ENCODE measurements around the gene PPP4R4. TPM values are rescaled to one million over a fixed set of nuclear protein-coding genes. Genes with fewer than 3 reads are reported as not detected.

The PPP4R4 gene
- total and polyA plus RNA-seq, 2 donors from 2014 or later = 0.47 TPM; not detected in 1

DNA sequence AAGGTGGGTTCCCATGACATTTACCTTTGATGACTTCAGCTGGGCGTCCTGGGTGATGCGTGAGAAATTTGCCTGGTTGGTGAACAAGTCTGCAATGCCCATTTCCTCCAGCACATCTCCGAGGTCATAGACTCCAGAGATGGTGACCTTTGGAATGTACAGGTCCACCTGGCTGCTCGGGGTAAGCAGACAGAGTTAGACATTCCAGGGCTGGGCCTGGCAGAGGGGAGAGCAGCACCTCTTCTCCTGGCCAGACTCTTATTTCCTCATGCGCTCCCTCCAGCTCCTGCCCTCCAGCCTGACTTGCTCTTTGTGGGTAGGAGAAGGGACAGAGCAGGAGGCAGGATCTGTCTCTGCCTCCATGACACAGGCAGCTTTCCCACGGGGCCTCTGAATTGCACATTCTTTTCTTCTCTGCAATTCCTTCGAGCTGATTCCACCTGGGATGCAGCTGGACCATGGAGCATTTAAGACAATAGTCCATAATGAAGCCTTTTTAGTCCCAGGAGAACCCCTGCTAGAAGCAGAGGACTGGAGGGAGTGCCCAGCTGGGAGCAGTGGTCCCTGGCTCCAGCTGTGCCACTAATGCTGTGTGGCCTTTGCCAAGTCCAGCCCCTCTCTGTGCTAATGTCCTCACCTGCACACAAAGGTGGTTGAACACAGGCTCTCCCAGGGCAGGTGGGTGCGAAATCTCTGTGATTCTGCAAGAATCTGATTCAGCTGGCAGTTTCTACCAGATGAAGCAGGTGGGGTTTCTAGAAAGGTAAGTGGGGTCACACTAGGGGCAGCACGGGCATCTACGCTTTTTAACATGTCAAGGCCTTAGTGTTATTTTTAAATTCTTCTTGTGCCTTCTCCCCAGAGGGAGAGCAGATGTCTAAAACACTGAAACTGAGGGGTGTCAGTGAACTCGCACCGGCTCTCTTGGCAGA is 132.2 kb downstream of the PPP4R4 start:
- no peaks in the 10 kb centered on the region for H3K4me1 ChIP-seq (ENCODE audit: control insufficient read depth in 2 of 3, insufficient read depth in 2 of 3, low read depth in 1 of 3, low read length in 3 of 3)
- FAIRE-seq = no peak
- TF ChIP-seq, protein P1, sequence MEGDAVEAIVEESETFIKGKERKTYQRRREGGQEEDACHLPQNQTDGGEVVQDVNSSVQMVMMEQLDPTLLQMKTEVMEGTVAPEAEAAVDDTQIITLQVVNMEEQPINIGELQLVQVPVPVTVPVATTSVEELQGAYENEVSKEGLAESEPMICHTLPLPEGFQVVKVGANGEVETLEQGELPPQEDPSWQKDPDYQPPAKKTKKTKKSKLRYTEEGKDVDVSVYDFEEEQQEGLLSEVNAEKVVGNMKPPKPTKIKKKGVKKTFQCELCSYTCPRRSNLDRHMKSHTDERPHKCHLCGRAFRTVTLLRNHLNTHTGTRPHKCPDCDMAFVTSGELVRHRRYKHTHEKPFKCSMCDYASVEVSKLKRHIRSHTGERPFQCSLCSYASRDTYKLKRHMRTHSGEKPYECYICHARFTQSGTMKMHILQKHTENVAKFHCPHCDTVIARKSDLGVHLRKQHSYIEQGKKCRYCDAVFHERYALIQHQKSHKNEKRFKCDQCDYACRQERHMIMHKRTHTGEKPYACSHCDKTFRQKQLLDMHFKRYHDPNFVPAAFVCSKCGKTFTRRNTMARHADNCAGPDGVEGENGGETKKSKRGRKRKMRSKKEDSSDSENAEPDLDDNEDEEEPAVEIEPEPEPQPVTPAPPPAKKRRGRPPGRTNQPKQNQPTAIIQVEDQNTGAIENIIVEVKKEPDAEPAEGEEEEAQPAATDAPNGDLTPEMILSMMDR (IDR thresholded peaks at IDR 0.05; ENCODE audit: borderline replicate concordance, extremely low read depth, insufficient read depth) = no peak
- DNase-seq = no peak
- no peak overlapping the region for H3K27ac ChIP-seq (ENCODE audit: low read depth in 2 of 2, low read length in 2 of 2)
- no peak overlapping the region for H3K9ac ChIP-seq (ENCODE audit: low read length in 3 of 3)
- H3K27me3 ChIP-seq (ENCODE audit: control insufficient read depth, insufficient read depth, low read length) = no peaks in the 10 kb centered on the region
- H3K36me3 ChIP-seq (ENCODE audit: control insufficient read depth in 2 of 3, insufficient read depth in 3 of 3, low read length in 3 of 3) = peaks cover 0 to 6% (median 0%) of the 10 kb centered on the region in 3 donors
- intact Hi-C loops (cut with DNase I) = no loop called here
- H3K4me3 ChIP-seq (ENCODE audit: low read length in 3 of 3) = no peak overlapping the region
- H3K9me3 ChIP-seq (ENCODE audit: control insufficient read depth in 2 of 3, insufficient read depth in 1 of 3, low read length in 3 of 3) = peaks cover 0 to 13% (median 0%) of the 10 kb centered on the region in 3 donors

DNA sequence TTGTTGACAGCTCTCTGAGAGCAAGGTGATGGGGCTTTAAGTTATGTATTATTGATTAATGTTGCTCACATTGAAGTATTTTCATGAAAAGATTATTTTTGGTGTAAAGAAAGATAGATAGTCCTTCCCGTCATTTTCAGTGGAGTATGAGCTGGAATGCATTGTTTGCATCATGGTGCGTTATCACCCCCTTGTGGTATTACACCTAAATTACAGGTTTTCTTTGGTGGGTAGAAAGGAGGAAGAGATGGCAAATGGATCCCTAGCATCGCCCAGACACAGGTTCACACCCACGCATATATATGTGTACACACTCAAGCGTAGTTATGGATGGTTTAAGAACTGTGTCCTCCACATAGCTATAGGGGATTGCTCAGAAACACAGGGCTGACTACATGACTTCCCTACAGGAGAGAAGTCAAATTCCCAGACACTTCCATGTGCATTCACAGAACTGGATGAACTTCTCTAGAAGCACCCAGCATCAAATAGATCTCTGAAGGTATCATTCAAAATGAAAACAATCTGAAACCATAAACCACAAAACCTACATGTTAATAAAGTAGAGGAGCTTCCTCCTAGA is 133.4 kb downstream of the PPP4R4 start:
- FAIRE-seq = no peak
- H3K27ac ChIP-seq (ENCODE audit: low read depth in 2 of 2, low read length in 2 of 2) = no peak overlapping the region
- intact Hi-C loops (cut with DNase I) = no loop called here
- peaks cover 0 to 13% (median 0%) of the 10 kb centered on the region in 3 donors for H3K9me3 ChIP-seq (ENCODE audit: control insufficient read depth in 2 of 3, insufficient read depth in 1 of 3, low read length in 3 of 3)
- H3K27me3 ChIP-seq (ENCODE audit: control insufficient read depth, insufficient read depth, low read length) = no peaks in the 10 kb centered on the region
- no peaks in the 10 kb centered on the region for H3K4me1 ChIP-seq (ENCODE audit: control insufficient read depth in 2 of 3, insufficient read depth in 2 of 3, low read depth in 1 of 3, low read length in 3 of 3)
- no peak overlapping the region for H3K4me3 ChIP-seq (ENCODE audit: low read length in 3 of 3)
- H3K36me3 ChIP-seq (ENCODE audit: control insufficient read depth in 2 of 3, insufficient read depth in 3 of 3, low read length in 3 of 3) = peaks cover 0 to 6% (median 0%) of the 10 kb centered on the region in 3 donors
- TF ChIP-seq, protein P1 (IDR thresholded peaks at IDR 0.05; ENCODE audit: borderline replicate concordance, extremely low read depth, insufficient read depth) = no peak
- DNase-seq = no peak
- no peak overlapping the region for H3K9ac ChIP-seq (ENCODE audit: low read length in 3 of 3)

DNA sequence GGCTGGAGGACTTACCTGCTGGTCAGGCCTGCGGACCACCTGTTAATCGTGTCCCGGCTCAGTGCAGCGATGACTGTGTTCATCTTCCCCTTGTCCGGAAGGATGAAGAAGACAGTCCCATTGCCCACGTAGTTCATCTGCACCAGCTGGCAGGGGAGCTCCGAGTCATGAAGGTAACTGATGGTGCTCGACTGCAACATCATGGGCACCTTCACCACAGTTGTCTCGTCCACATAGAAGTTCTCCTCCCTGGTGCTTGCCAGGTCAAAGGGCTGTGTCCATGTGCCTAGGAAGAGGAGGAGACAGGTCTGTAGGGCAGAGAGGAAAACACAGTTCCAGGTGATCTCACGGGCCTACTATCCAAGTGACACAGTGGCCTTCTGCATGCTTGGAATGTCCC is 135.6 kb downstream of the PPP4R4 start:
- intact Hi-C loops (cut with DNase I) = no loop called here
- no peak for FAIRE-seq
- TF ChIP-seq, protein P1 (IDR thresholded peaks at IDR 0.05; ENCODE audit: borderline replicate concordance, extremely low read depth, insufficient read depth) = no peak

More for the DNA sequence above, 135.6 kb downstream of the PPP4R4 start:
- H3K4me3 ChIP-seq (ENCODE audit: low read length in 3 of 3) = no peak overlapping the region
- no peak overlapping the region for H3K27ac ChIP-seq (ENCODE audit: low read depth in 2 of 2, low read length in 2 of 2)
- peaks cover 0 to 6% (median 0%) of the 10 kb centered on the region in 3 donors for H3K36me3 ChIP-seq (ENCODE audit: control insufficient read depth in 2 of 3, insufficient read depth in 3 of 3, low read length in 3 of 3)
- no peak overlapping the region for H3K9ac ChIP-seq (ENCODE audit: low read length in 3 of 3)
- peaks cover 0 to 13% (median 0%) of the 10 kb centered on the region in 3 donors for H3K9me3 ChIP-seq (ENCODE audit: control insufficient read depth in 2 of 3, insufficient read depth in 1 of 3, low read length in 3 of 3)
- H3K27me3 ChIP-seq (ENCODE audit: control insufficient read depth, insufficient read depth, low read length) = no peaks in the 10 kb centered on the region
- H3K4me1 ChIP-seq (ENCODE audit: control insufficient read depth in 2 of 3, insufficient read depth in 2 of 3, low read depth in 1 of 3, low read length in 3 of 3) = no peaks in the 10 kb centered on the region
- no peak for DNase-seq
